Activated T-helper 1 cell treated with anti-CD3 and anti-CD28 coated beads, Interleukin-2, amount 50 U/mL, for 16 hours (primary cell): Measurements from ENCODE around the gene OR10P1.

Experiments
- DNase-seq, 2 donors: peaks; one replicate each; pipeline ENCODE4 v3.0.0-alpha.2; 2020; ENCODE audit warnings: low read depth in 1 of 2, low spot score in 1 of 2

OR10P1 gene

GRCh38 chr12:55651299-55651683, 14.6 kb downstream of the OR10P1 start:
- no peak for DNase-seq

- no peak for DNase-seq
These were observed 15.7 kb downstream of the OR10P1 start for GRCh38 chr12:55652352-55652751.

GRCh38 chr12:55653031-55653430, 16.3 kb downstream of the OR10P1 start:
- no peak for DNase-seq

- no peak for DNase-seq
These were observed 18.0 kb downstream of the OR10P1 start for GRCh38 chr12:55654511-55655214.

- DNase-seq: no peak
These were observed 20.5 kb downstream of the OR10P1 start for GRCh38 chr12:55657212-55657611.

- DNase-seq: no peak
These were observed 21.5 kb downstream of the OR10P1 start for GRCh38 chr12:55658212-55658611.

GRCh38 chr12:55658635-55659391, 22.1 kb downstream of the OR10P1 start:
- DNase-seq: no peak

- DNase-seq: no peak
These were observed 23.0 kb downstream of the OR10P1 start for GRCh38 chr12:55659486-55660385.

GRCh38 chr12:55663391-55663790, 26.7 kb downstream of the OR10P1 start:
- DNase-seq: no peak

- DNase-seq: no peak
These were observed 28.1 kb downstream of the OR10P1 start for GRCh38 chr12:55664826-55665225.

GRCh38 chr12:55666508-55666907, 29.8 kb downstream of the OR10P1 start:
- no peak for DNase-seq

GRCh38 chr12:55670276-55670675, 33.6 kb downstream of the OR10P1 start:
- DNase-seq: no peak

- DNase-seq: no peak
These were observed 35.1 kb downstream of the OR10P1 start for GRCh38 chr12:55671746-55672145.

- no peak for DNase-seq
These were observed 36.9 kb downstream of the OR10P1 start for GRCh38 chr12:55673638-55674037.

- no peak for DNase-seq
These were observed 39.0 kb downstream of the OR10P1 start for GRCh38 chr12:55675666-55676065.

GRCh38 chr12:55676707-55677106, 40.0 kb downstream of the OR10P1 start:
- no peak for DNase-seq

GRCh38 chr12:55679691-55680090, 43.0 kb downstream of the OR10P1 start:
- no peak for DNase-seq

GRCh38 chr12:55681142-55682077, 44.7 kb downstream of the OR10P1 start:
- no peak for DNase-seq

- DNase-seq: no peak
These were observed 45.5 kb downstream of the OR10P1 start for GRCh38 chr12:55682087-55682796.

- DNase-seq: no peak
These were observed 47.0 kb downstream of the OR10P1 start for GRCh38 chr12:55683676-55684075.
